ENCODE results near the gene DAAM2. TPM values are rescaled to one million over a fixed set of nuclear protein-coding genes. Genes with fewer than 3 reads are reported as not detected.

The DAAM2 gene
- polyA plus RNA-seq, 1 donor (not counting 4 experiments of a cell fraction or from before 2014, with no cell fraction given), result not detected

- Histone ChIP-seq H3K79me2 (ENCODE audit: control insufficient read depth, insufficient read depth, low read length) (no peaks in the 10 kb centered on the region), H2AFZ (ENCODE audit: control insufficient read depth, low read length) (no peak overlapping the region), H3K9me1 (ENCODE audit: control insufficient read depth, extremely low read depth, insufficient read depth, low read length) (no peaks in the 10 kb centered on the region), H3K36me3 (ENCODE audit: control insufficient read depth in 2 of 2, extremely low read depth in 1 of 2, insufficient read depth in 2 of 2, low read length in 2 of 2) (no peaks in the 10 kb centered on the region), H3K27me3 (ENCODE audit: control insufficient read depth, extremely low read depth, insufficient read depth, low read length) (no peaks in the 10 kb centered on the region), H3K4me2 (ENCODE audit: control insufficient read depth, extremely low read depth, insufficient read depth, low read depth, low read length) (no peak overlapping the region), H3K4me3 (ENCODE audit: control insufficient read depth in 2 of 3, extremely low read depth in 1 of 3, insufficient read depth in 2 of 3, low read depth in 1 of 3, low read length in 3 of 3) (no peak overlapping the region), H3K27ac (ENCODE audit: control insufficient read depth, insufficient read depth, low read length) (no peak overlapping the region), H3K4me1 (ENCODE audit: control insufficient read depth, extremely low read depth, insufficient read depth, low read length) (peaks cover 4% of the 10 kb centered on the region), H3K9me3 (ENCODE audit: control insufficient read depth, low read depth, low read length) (no peaks in the 10 kb centered on the region), H4K20me1 (ENCODE audit: control insufficient read depth, extremely low read depth, insufficient read depth, low read length) (no peaks in the 10 kb centered on the region), H3K9ac (ENCODE audit: control insufficient read depth, extremely low read depth, insufficient read depth, low read length) (no peak overlapping the region)
- TF ChIP-seq CTCF (optimal IDR thresholded peaks at IDR 0.05 in 1 of 3, IDR thresholded peaks at IDR 0.05 in 1 of 3, conservative IDR thresholded peaks at IDR 0.05 in 1 of 3; ENCODE audit: extremely low read depth in 1 of 3, insufficient read depth in 2 of 3, low read length in 3 of 3), result no peak
- no peak for TF ChIP-seq EZH2 (IDR thresholded peaks at IDR 0.05; ENCODE audit: low read length)
- dilution Hi-C loops (cut with MboI; ENCODE audit: extremely low pct_ligation_motif_present, low sequenced_read_pairs), result no loop called here
- no peak for DNase-seq (ENCODE audit: low read depth, low spot score)
- FAIRE-seq, result no peak
These were observed 159.5 kb downstream of the DAAM2 start for GRCh38 chr6:39951716-39952115.

- no peaks in the 10 kb centered on the region for H3K9me3 ChIP-seq (ENCODE audit: control insufficient read depth, low read depth, low read length)
- H3K36me3 ChIP-seq (ENCODE audit: control insufficient read depth in 2 of 2, extremely low read depth in 1 of 2, insufficient read depth in 2 of 2, low read length in 2 of 2), result no peaks in the 10 kb centered on the region
- H3K4me1 ChIP-seq (ENCODE audit: control insufficient read depth, extremely low read depth, insufficient read depth, low read length), result peaks cover 4% of the 10 kb centered on the region
- H3K9me1 ChIP-seq (ENCODE audit: control insufficient read depth, extremely low read depth, insufficient read depth, low read length), result no peaks in the 10 kb centered on the region
- FAIRE-seq (no peak), DNase-seq (ENCODE audit: low read depth, low spot score) (no peak)
- H3K9ac ChIP-seq (ENCODE audit: control insufficient read depth, extremely low read depth, insufficient read depth, low read length), result no peak overlapping the region
- H3K4me3 ChIP-seq (ENCODE audit: control insufficient read depth in 2 of 3, extremely low read depth in 1 of 3, insufficient read depth in 2 of 3, low read depth in 1 of 3, low read length in 3 of 3), result no peak overlapping the region
- no peaks in the 10 kb centered on the region for H3K27me3 ChIP-seq (ENCODE audit: control insufficient read depth, extremely low read depth, insufficient read depth, low read length)
- dilution Hi-C loops (cut with MboI; ENCODE audit: extremely low pct_ligation_motif_present, low sequenced_read_pairs), result no loop called here
- H3K4me2 ChIP-seq (ENCODE audit: control insufficient read depth, extremely low read depth, insufficient read depth, low read depth, low read length), result no peak overlapping the region
- H4K20me1 ChIP-seq (ENCODE audit: control insufficient read depth, extremely low read depth, insufficient read depth, low read length), result no peaks in the 10 kb centered on the region
- no peak for TF ChIP-seq CTCF (optimal IDR thresholded peaks at IDR 0.05 in 1 of 3, IDR thresholded peaks at IDR 0.05 in 1 of 3, conservative IDR thresholded peaks at IDR 0.05 in 1 of 3; ENCODE audit: extremely low read depth in 1 of 3, insufficient read depth in 2 of 3, low read length in 3 of 3)
- no peak for TF ChIP-seq EZH2 (IDR thresholded peaks at IDR 0.05; ENCODE audit: low read length)
- H3K27ac ChIP-seq (ENCODE audit: control insufficient read depth, insufficient read depth, low read length), result no peak overlapping the region
- H3K79me2 ChIP-seq (ENCODE audit: control insufficient read depth, insufficient read depth, low read length), result no peaks in the 10 kb centered on the region
- H2AFZ ChIP-seq (ENCODE audit: control insufficient read depth, low read length), result no peak overlapping the region
These were observed 160.0 kb downstream of the DAAM2 start for GRCh38 chr6:39952167-39952566.
